Large intestine (tissue), 3 donors: ENCODE measurements around the gene RSRC1. TPM values are rescaled to one million over a fixed set of nuclear protein-coding genes. Genes with fewer than 3 reads are reported as not detected.
"Not testable (repeated sequence)": the region's sequence is repeated elsewhere in the genome, so short reads cannot be mapped to it uniquely, and the experiment has no call there.

ENCODE experiments used
- DNase-seq, 2 donors: peaks; one replicate each; pipeline versions ENCODE4 v3.0.0 to v3.0.0-alpha.2; 2013
- H3K27ac ChIP-seq: one replicate; pipeline ENCODE4 v1.5.1; 2013; ENCODE audit warnings: low read length
- H3K27me3 ChIP-seq: 2 replicates; pipeline ENCODE4 v1.6.1; 2013; ENCODE audit warnings: low read length; ENCODE audit not compliant: control insufficient read depth, insufficient read depth
- H3K36me3 ChIP-seq: 2 replicates; pipeline ENCODE4 v1.6.1; 2013; ENCODE audit warnings: low read length; ENCODE audit not compliant: control insufficient read depth, insufficient read depth
- H3K4me1 ChIP-seq: one replicate; pipeline ENCODE4 v1.6.1; 2013; ENCODE audit warnings: low read length; ENCODE audit not compliant: control insufficient read depth, insufficient read depth
- H3K4me3 ChIP-seq: one replicate; pipeline ENCODE4 v1.5.1; 2013; ENCODE audit warnings: low read length
- H3K9me3 ChIP-seq: one replicate; pipeline ENCODE4 v1.6.1; 2013; ENCODE audit warnings: mild to moderate bottlenecking, low read depth, low read length, moderate library complexity; ENCODE audit not compliant: control insufficient read depth
- WGBS: methylation state at CpG from one replicate; pipeline ENCODE4 v1.1.5; 2013; ENCODE audit warnings: low lambda C conversion rate; ENCODE audit not compliant: insufficient coverage; 5-methylcytosine and 5-hydroxymethylcytosine counted together
- polyA plus RNA-seq: library from polyadenylated mRNA; unstranded; fragments of 120-200 nt; gene quantifications from one replicate; pipeline ENCODE4 v1.2.1, GENCODE V29; 2013

Gene RSRC1
- polyA plus RNA-seq, 1 donor, result 22.4 TPM

DNA sequence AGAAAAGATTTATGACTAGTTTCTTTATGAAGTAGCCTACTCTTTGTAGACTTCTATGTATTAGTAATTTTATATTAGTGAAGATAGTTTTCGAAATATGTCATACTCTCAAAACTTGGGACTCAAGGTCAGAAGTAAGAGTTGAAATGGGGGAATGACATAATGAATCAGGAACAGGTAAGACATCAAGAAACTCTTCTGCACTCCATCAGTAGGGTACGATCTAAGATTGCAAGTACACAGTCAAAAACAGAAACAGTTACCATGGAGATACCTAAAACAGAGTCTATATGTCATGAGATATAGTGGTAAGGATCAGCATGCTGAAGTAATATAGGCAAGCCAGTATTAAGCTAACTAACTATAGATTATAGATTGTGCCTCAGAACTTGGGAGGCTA lies 274.1 kb downstream of the RSRC1 start:
- Histone ChIP-seq H3K27ac (no peak overlapping the region), H3K9me3 (no peaks in the 10 kb centered on the region), H3K4me1 (no peaks in the 10 kb centered on the region), H3K4me3 (no peak overlapping the region), H3K27me3 (no peaks in the 10 kb centered on the region), H3K36me3 (no peaks in the 10 kb centered on the region)
- DNase-seq, result no peak
- 100% methylated on average over 1 of the region's 2 CpGs for WGBS

DNA sequence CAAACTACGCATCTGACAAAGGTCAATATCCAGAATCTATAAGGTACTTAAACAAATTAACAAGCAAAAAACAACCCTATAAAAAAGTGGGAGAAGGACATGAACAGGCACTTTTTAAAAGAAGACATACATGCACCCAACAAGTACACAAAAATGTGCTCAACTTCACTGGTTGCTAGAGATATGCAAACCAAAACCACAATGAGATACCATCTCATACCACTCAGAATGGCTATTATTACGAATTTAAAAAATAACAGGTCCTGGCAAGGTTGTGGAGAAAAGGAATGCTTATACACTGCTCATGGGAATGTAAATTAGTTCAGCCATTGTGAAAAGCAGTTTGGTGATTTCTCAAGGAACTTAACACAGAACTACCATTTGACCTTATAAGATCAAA lies 285.5 kb downstream of the RSRC1 start:
- no peaks in the 10 kb centered on the region for H3K36me3 ChIP-seq
- WGBS, result 100% methylated on average over 1 of the region's 2 CpGs
- no peak for DNase-seq

DNA sequence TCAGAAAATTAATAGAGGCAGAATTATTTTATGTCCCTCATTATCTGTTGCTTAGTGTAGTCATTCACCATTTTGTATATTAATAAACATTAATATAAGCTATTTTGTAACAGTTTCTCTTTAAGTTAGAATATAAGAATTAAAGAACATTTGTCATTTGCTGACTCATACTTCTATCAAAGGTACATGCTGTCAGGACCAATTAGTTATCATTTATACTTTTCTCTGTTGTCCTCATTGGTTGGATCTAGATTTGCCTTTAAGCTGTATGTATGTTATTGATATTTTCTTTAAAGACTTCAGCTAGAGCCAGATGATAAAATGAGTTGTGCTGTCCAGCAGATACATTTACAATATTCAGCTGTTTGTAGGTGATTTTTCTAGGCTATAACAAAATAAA lies 292.7 kb downstream of the RSRC1 start:
- Histone ChIP-seq H3K27me3 (no peaks in the 10 kb centered on the region), H3K4me1 (no peaks in the 10 kb centered on the region)
- no peak for DNase-seq

More for the DNA sequence above, 285.5 kb downstream of the RSRC1 start:
- no peaks in the 10 kb centered on the region for H3K9me3 ChIP-seq
- H3K4me3 ChIP-seq, result no peak overlapping the region
- no peak overlapping the region for H3K27ac ChIP-seq
- no peaks in the 10 kb centered on the region for H3K4me1 ChIP-seq
- H3K27me3 ChIP-seq, result no peaks in the 10 kb centered on the region

DNA sequence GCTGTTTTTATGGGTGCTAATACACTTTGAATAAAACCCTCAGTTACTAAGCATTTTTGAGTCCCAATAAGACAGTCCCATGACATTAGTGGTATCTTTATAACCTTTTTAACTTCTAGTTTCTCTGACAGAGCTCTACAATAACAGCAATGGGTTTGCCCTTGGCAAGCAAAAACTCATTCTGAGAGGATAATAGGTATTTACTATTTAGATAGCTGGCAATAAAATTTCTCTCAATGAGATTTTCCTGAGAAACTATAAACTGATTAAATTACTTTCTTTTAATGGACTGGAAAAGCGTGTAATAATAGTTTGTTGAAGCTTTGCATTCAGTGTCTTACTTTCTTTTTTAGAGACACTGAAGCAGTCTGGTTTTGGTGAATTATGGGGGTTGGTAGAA lies 293.1 kb downstream of the RSRC1 start:
- 60% methylated on average over 1 of the region's 1 CpG for WGBS
- Histone ChIP-seq H3K36me3 (no peaks in the 10 kb centered on the region), H3K4me1 (no peaks in the 10 kb centered on the region), H3K27ac (no peak overlapping the region), H3K4me3 (no peak overlapping the region), H3K9me3 (no peaks in the 10 kb centered on the region), H3K27me3 (no peaks in the 10 kb centered on the region)
- DNase-seq, result no peak

More for the DNA sequence above, 292.7 kb downstream of the RSRC1 start:
- Histone ChIP-seq H3K4me3 (no peak overlapping the region), H3K36me3 (no peaks in the 10 kb centered on the region), H3K9me3 (no peaks in the 10 kb centered on the region), H3K27ac (no peak overlapping the region)

DNA sequence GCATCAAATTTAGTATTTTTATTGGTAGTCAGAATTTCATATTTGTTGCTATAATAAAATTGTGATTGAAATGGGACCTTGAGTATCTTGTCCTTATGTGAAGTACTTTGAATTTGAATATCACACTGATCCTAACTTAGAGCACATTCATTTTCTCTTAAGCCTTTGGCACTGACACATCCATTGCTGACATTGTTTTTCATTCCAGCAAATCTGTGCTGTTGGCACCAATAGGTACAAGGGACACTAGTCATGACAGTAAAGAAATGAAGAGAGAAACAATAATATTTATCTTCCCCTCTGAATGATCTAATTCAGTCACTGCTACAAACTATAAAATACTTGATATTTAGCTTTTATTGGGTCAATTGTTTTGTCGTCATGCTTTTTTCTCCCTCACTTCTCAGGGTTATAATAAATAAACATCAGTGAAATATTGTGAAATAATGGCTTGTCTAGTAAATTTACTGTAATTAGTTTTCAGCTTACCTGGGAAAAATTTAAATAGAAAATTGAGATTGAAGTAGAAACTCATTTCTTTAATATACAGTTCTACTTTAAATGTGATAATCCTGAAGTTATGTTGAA lies 294.3 kb downstream of the RSRC1 start:
- no peak for DNase-seq
- 86% methylated on average over 1 of the region's 1 CpG for WGBS
- Histone ChIP-seq H3K27ac (no peak overlapping the region), H3K4me1 (no peaks in the 10 kb centered on the region), H3K27me3 (no peaks in the 10 kb centered on the region), H3K4me3 (no peak overlapping the region), H3K9me3 (no peaks in the 10 kb centered on the region), H3K36me3 (no peaks in the 10 kb centered on the region)

DNA sequence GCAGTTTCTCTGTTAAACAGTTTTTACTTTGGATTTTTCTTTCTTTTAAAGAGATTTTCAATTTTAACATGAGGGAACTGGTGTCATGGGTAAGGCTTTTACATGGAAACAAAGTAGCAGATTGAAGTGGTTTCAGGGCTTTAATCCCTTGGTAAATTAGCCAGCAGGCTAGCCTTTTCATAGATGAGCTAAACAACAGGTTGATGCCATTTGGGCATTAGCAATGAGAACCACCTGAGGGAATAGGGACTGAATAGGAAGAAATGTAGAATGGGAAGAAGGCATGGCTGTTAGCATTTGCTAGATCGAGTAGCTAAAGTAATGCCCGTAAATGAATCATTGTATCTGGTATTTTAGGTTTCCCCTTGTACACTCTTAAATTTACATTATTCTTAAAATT lies 295.6 kb downstream of the RSRC1 start:
- Histone ChIP-seq H3K4me1 (no peaks in the 10 kb centered on the region), H3K4me3 (no peak overlapping the region), H3K27ac (no peak overlapping the region), H3K36me3 (no peaks in the 10 kb centered on the region), H3K9me3 (no peaks in the 10 kb centered on the region), H3K27me3 (no peaks in the 10 kb centered on the region)
- WGBS, result 100% methylated on average over 2 of the region's 2 CpGs
- no peak for DNase-seq

DNA sequence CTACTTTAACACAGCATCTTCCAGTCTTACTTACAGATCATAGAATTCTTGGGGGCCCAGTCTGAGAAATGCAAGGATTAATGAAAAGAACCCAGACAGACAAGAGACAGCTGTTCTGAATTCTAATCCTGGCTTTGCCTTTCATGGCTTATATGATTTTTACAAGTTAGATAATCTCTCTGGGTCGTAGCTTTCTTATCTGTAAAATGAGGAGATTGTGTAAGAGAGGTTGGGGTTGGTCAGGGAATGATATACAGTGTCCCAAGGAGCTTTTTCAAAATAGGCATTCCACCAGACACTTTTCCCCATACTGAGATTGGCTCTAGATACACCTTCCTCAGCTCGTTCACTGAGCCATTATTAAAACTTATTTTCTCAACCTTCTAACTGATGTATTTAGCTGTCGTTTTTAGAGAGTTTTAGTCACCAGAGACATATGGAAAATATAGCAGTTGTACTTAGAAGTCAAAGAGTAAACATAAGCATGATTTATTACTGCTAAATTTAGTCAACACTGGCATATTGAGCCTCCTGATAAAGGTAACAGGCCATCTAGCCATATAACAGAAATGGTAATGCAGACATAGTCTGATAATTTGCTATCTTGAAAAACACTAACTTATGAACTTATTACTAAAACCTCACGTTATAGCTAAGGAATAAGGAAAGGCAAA lies 298.1 kb downstream of the RSRC1 start:
- Histone ChIP-seq H3K4me1 (no peaks in the 10 kb centered on the region), H3K36me3 (no peaks in the 10 kb centered on the region), H3K4me3 (no peak overlapping the region), H3K27me3 (no peaks in the 10 kb centered on the region), H3K9me3 (no peaks in the 10 kb centered on the region), H3K27ac (no peak overlapping the region)
- 43% methylated on average over 2 of the region's 4 CpGs for WGBS
- DNase-seq, result no peak

DNA sequence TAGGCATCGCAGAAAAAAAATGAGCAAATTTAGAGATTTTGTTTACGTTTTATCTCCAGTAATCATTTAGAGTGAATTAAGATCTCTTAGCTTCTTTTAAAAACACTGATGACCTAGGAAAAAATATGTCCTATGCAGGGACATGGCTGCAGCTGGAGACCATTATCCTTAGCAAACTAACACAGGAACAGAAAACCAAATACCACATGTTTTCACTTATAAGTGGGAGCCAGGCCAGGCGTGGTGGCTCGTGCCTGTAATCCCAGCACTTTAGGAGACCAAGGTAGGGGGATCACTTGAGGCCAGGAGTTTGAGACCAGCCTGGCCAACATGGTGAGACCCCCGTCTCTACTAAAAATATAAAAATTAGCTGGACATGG lies 298.6 kb downstream of the RSRC1 start:
- not testable (repeated sequence) for H3K27me3 ChIP-seq, H3K27ac ChIP-seq, H3K4me3 ChIP-seq, H3K36me3 ChIP-seq, H3K4me1 ChIP-seq, DNase-seq, H3K9me3 ChIP-seq
- WGBS, result 20% methylated on average over 1 of the region's 5 CpGs

DNA sequence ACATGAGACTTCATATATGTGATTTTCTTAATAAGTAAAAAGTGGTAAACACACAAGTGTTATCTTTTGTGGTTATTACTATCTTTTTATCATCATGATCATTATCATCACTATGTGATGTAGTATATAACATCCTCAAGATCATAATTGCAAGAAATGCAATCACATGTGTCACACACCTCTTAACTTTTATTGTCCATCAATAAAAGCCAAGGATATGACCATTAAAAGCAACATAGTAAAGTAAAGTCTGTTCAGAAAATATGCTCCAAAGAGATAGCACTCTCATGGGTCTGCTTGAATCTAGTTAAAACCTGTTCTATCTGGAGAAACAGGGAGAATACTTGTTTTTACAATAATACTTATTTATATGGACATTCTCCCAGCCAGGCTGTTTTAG lies 308.1 kb downstream of the RSRC1 start:
- Histone ChIP-seq H3K27me3 (no peaks in the 10 kb centered on the region), H3K4me1 (no peaks in the 10 kb centered on the region), H3K4me3 (no peak overlapping the region), H3K9me3 (no peaks in the 10 kb centered on the region), H3K36me3 (no peaks in the 10 kb centered on the region), H3K27ac (no peak overlapping the region)
- no peak for DNase-seq

DNA sequence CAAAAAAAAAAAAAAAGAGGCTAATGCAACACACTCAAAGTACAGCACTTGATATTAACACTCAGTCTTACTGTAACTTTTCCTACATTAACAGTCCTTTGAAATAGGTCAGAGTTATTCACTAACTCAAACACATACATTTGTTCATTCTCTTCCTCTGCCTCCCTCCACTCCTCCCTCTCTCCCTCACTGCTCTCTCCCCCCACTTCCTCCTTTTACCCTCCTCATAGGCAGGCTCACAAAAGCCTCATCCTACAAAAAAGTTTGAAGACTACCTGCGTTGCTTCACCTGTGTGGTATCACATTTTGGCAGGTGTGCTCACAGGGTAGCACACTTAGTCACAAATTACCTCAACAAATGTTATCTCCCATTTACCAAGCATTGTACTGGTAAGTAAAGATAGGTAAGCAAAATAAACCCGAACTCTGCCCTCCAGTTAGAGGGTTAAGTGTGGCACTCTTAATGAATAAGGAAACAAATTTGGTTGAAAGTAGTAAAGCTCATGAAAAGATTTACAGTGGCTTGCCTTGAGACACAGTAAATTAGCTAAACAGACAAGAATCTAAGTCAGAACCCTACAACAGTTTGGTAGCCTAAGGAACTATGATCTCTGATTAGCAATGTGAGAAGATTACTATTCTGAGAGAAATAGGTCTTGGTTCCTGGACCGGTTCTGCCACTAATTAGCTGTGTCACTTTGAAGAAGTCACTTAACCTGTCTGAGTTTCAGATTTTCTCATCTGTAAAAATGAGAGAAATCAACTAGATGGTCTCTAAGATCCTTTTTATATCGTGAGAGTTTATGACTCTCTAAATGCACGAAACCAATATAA lies 310.1 kb downstream of the RSRC1 start:
- H3K4me3 ChIP-seq, result no peak overlapping the region
- H3K27me3 ChIP-seq, result no peaks in the 10 kb centered on the region
- 93% methylated on average over 3 of the region's 5 CpGs for WGBS
- H3K36me3 ChIP-seq, result no peaks in the 10 kb centered on the region
- no peak overlapping the region for H3K27ac ChIP-seq
- DNase-seq, result no peak
- no peaks in the 10 kb centered on the region for H3K9me3 ChIP-seq
- H3K4me1 ChIP-seq, result no peaks in the 10 kb centered on the region
